Panc1 (cell line): ENCODE results near the gene PCP4L1. TPM values are rescaled to one million over a fixed set of nuclear protein-coding genes. Genes with fewer than 3 reads are reported as not detected.
"Not testable (repeated sequence)": the region's sequence is repeated elsewhere in the genome, so short reads cannot be mapped to it uniquely, and the experiment has no call there.

Experiments
- ATAC-seq: fragments of 200-7000 bp; cut with Tn5 transposase; 2 replicates; pipeline ENCODE4 v1.9.1; 2020; ENCODE audit warnings: mild to moderate bottlenecking, moderate library complexity
- BruUV-seq: library from RNA; stranded (reverse); fragments of 400-500 nt; replicated peaks from 2 replicates; lab custom pipeline; 2021; lab: Mats Ljungman, UMichigan
- CTCF ChIA-PET: fragments of 300-600 bp; sonication (Branson Sonifier 250); formaldehyde crosslinking; loops from one replicate; lab custom pipeline; 2022; ENCODE audit warnings: antibody characterized with exemption; lab: Charles Lee
- POLR2A ChIA-PET: fragments of 300-600 bp; sonication (Branson Sonifier 250); formaldehyde crosslinking; loops from one replicate; lab custom pipeline; 2022; ENCODE audit warnings: antibody characterized with exemption; lab: Charles Lee
- DNase-seq: peaks from one replicate; pipeline ENCODE4 v3.0.0-alpha.2; 2010; ENCODE audit warnings: low read depth, low spot score
- H3K27ac ChIP-seq: 2 replicates; pipeline ENCODE4 v1.5.1; 2011; ENCODE audit warnings: mild to moderate bottlenecking, low read length, inconsistent platforms
- H3K27me3 ChIP-seq: fragments of 200-500 bp; sonication (Bioruptor generic); 2 replicates; pipeline ENCODE4 v1.6.0; 2014; ENCODE audit warnings: low read length, inconsistent platforms; ENCODE audit not compliant: control insufficient read depth, insufficient read depth
- H3K36me3 ChIP-seq: fragments of 200-500 bp; sonication (Bioruptor generic); 2 replicates; pipeline ENCODE4 v1.5.1; 2014; ENCODE audit warnings: inconsistent platforms, mild to moderate bottlenecking, low read length, moderate library complexity; ENCODE audit not compliant: control insufficient read depth, insufficient read depth
- H3K4me1 ChIP-seq: 2 replicates; pipeline ENCODE4 v1.5.1; 2011; ENCODE audit warnings: inconsistent platforms, mild to moderate bottlenecking, low read length, moderate library complexity; ENCODE audit not compliant: control insufficient read depth, insufficient read depth
- H3K4me3 ChIP-seq, 2 experiments: 2 replicates each; pipeline ENCODE4 v1.5.1; 2011 to 2012; ENCODE audit warnings: low read depth in 2 of 2, low read length in 2 of 2, mild to moderate bottlenecking in 2 of 2, inconsistent platforms in 1 of 2, moderate library complexity in 1 of 2
- H3K9me3 ChIP-seq: fragments of 200-500 bp; sonication (Bioruptor generic); 2 replicates; pipeline ENCODE4 v1.5.1; 2014; ENCODE audit warnings: low read depth, mild to moderate bottlenecking, inconsistent platforms, low read length, moderate library complexity; ENCODE audit not compliant: control insufficient read depth, insufficient read depth
- POLR2AphosphoS5 ChIP-seq: IDR thresholded peaks from 2 replicates; pipeline ENCODE4 v1.6.1; 2012; ENCODE audit warnings: mild to moderate bottlenecking, low read depth, low read length, moderate library complexity
- REST ChIP-seq, 2 experiments: IDR thresholded peaks; 2 replicates each; pipeline ENCODE4 v1.6.1; 2011 to 2012; ENCODE audit warnings: low read depth in 2 of 2, control low read depth in 1 of 2, low read length in 1 of 2, mild to moderate bottlenecking in 1 of 2, moderate library complexity in 1 of 2; ENCODE audit not compliant: insufficient read depth in 1 of 2
- SIN3A ChIP-seq: IDR thresholded peaks from 2 replicates; pipeline ENCODE4 v1.6.1; 2012; ENCODE audit warnings: low read depth, mild to moderate bottlenecking, low read length, moderate library complexity, borderline replicate concordance; ENCODE audit not compliant: insufficient read depth
- TCF7L2 ChIP-seq: IDR thresholded peaks from 2 replicates; pipeline ENCODE4 v1.6.1; 2011; ENCODE audit warnings: mild to moderate bottlenecking, low read depth, low read length, inconsistent platforms
- in situ Hi-C: cut with HindIII; loops from 2 replicates; pipeline ENCODE4 v1.10.0; 2016; ENCODE audit warnings: low sequenced_read_pairs, low pct_unique_long_range_greater_than_20kb
- intact Hi-C: fragments of 100-400 bp; cut with micrococcal nuclease; formaldehyde crosslinking; loops from one replicate; pipeline ENCODE4 v1.10.0; 2022; ENCODE audit not compliant: unreplicated experiment
- total RNA-seq: library from RNA; stranded (reverse); gene quantifications from one replicate; pipeline ENCODE4 v1.2.1, GENCODE V29; 2021; ENCODE audit not compliant: unreplicated experiment
- TF ChIP-seq, protein P1 (sequence below): fragments of 450-650 bp; IDR thresholded peaks from 2 replicates; pipeline ENCODE4 v1.5.1; 2017; ENCODE audit warnings: mild to moderate bottlenecking

Gene PCP4L1
- total RNA-seq, 1 experiment from 2014 or later: not detected

- H3K4me1 ChIP-seq, DNase-seq, ATAC-seq, H3K9me3 ChIP-seq, H3K27ac ChIP-seq, intact Hi-C loops, POLR2A ChIA-PET, in situ Hi-C loops, H3K4me3 ChIP-seq, BruUV-seq, H3K36me3 ChIP-seq: not testable (repeated sequence)
- peaks cover 22% of the 10 kb centered on the region for H3K27me3 ChIP-seq
- CTCF ChIA-PET: interaction anchor here (0.5 kb wide), 1 partner anchor 33 kb away, joined by 3 read pairs; no protein-coding TSS in a partner anchor
Measured at GRCh38 chr1:161257109-161257508, 1.4 kb upstream of the PCP4L1 start.

DNA sequence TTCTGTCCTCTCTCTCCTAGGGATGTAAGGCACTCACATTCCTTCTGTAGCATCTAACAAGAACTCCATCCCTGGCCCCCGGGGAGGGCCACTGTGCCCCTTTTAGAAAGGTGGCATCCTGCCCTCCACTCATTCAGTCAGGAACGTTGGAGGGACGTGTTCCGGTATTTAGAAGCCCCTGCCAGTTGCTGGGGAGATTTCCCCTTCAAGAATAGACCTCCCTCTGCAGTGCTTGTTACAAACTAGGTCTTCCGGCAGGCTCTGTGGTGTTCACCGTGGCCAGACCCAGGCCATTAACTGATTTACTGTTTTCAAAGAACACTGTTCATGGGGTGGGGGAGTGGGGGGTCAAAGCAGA, 779 bp downstream of the PCP4L1 start:
- H3K36me3 ChIP-seq: no peaks in the 10 kb centered on the region
- BruUV-seq: no TSS peak
- intact Hi-C loops (no loop called here), in situ Hi-C loops (no loop called here)
- CTCF ChIA-PET: no interaction called here
- no peak for TF ChIP-seq REST (IDR thresholded peaks at IDR 0.05; ENCODE audit: insufficient read depth in 1 of 2, low read depth in 2 of 2, low read length in 1 of 2)
- TF ChIP-seq TCF7L2: no peak
- TF ChIP-seq, protein P1, sequence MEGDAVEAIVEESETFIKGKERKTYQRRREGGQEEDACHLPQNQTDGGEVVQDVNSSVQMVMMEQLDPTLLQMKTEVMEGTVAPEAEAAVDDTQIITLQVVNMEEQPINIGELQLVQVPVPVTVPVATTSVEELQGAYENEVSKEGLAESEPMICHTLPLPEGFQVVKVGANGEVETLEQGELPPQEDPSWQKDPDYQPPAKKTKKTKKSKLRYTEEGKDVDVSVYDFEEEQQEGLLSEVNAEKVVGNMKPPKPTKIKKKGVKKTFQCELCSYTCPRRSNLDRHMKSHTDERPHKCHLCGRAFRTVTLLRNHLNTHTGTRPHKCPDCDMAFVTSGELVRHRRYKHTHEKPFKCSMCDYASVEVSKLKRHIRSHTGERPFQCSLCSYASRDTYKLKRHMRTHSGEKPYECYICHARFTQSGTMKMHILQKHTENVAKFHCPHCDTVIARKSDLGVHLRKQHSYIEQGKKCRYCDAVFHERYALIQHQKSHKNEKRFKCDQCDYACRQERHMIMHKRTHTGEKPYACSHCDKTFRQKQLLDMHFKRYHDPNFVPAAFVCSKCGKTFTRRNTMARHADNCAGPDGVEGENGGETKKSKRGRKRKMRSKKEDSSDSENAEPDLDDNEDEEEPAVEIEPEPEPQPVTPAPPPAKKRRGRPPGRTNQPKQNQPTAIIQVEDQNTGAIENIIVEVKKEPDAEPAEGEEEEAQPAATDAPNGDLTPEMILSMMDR: no peak
- no peak for TF ChIP-seq POLR2AphosphoS5
- TF ChIP-seq SIN3A: no peak
- no peaks in the 10 kb centered on the region; the same call in 1 of the 2 replicates for H3K9me3 ChIP-seq
- H3K27me3 ChIP-seq: peaks cover 22% of the 10 kb centered on the region
- peak overlapping the region in 1 of 2 experiments; percentile 57; a peak in 2 of 4 replicates for H3K4me3 ChIP-seq
- ATAC-seq: peak; percentile 35; the same call in 1 of the 2 replicates
- no peaks in the 10 kb centered on the region; the same call in 1 of the 2 replicates for H3K4me1 ChIP-seq
- POLR2A ChIA-PET: no interaction called here
- no peak for DNase-seq
- no peak overlapping the region for H3K27ac ChIP-seq

DNA sequence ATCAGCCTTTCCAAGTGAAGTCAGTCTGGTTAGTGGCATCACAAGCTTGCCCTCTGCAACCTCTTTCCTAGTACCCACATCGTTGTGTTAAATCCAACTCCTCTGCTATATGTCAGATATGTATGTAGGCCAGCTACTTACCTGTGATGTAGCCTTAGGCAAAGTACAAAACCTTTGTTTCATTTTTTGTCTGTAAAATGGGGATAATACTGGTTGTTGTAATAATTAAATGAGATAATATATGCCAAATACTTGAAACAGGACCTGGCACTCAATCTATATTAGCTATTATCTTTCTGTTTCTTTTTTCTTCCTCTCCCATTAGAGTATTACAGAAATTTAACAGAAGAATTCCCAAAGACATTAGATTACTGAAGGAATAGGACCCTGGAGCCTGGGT, 1.2 kb downstream of the PCP4L1 start:
- intact Hi-C loops (no loop called here), in situ Hi-C loops (no loop called here)
- H3K4me1 ChIP-seq: no peaks in the 10 kb centered on the region; the same call in 1 of the 2 replicates
- no peaks in the 10 kb centered on the region; the same call in 1 of the 2 replicates for H3K9me3 ChIP-seq
- H3K4me3 ChIP-seq: no peak overlapping the region
- no peak overlapping the region for H3K27ac ChIP-seq
- TF ChIP-seq POLR2AphosphoS5 (no peak), SIN3A (no peak), TCF7L2 (no peak), REST (IDR thresholded peaks at IDR 0.05; ENCODE audit: insufficient read depth in 1 of 2, low read depth in 2 of 2, low read length in 1 of 2) (no peak)
- TF ChIP-seq, protein P1: no peak
- DNase-seq: no peak
- ChIA-PET CTCF (no interaction called here), POLR2A (no interaction called here)
- BruUV-seq: no TSS peak
- peaks cover 22% of the 10 kb centered on the region for H3K27me3 ChIP-seq
- no peaks in the 10 kb centered on the region for H3K36me3 ChIP-seq
- ATAC-seq: no peak
